Activated T-cell treated with anti-CD3 and anti-CD28 coated beads, Interleukin-2, amount 50 U/mL, for 1 hour (primary cell): Measurements from ENCODE around the gene LRIG1.

Experiments
- DNase-seq: peaks from one replicate; pipeline ENCODE4 v3.0.0-alpha.2; 2020

Gene LRIG1

DNA sequence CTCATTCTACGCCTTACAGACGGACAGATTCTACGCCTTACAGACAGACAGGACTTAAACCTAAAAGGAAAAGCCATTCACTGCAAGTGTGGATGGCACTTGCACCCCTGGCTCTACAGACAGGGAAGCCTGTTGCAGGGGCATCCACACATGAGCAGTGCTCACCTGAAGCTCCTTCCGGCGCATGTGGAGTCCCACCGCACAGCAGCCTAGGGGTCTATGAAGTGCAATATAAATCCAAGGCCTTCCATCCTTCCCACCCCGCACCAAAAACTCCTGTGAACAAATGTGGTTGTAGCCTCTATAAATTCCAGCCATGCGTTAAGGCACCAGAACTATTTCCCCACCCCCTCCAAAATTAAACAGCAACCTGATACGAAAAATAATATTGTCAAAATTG, 121.3 kb downstream of the LRIG1 start:
- no peak for DNase-seq

DNA sequence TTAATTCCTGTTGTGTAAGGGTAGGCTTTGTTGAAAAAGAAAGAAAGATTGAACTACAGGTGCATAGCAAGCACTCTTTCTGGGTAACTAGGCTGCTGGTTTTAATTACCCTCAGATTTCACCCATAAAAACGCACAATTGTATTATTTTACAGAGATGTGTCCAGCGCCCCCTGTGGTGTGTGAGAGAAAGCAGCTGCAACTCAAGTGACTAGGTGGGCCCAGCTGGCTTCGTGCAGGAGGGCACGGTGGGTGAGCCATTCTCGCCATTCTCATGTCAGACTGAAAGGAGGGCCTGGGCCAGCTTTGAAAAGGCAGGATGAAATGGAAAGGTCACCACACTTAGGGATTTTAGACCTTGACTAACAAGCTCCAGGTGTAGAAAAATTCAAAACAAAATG, 122.6 kb downstream of the LRIG1 start:
- DNase-seq: peak; percentile 51

DNA sequence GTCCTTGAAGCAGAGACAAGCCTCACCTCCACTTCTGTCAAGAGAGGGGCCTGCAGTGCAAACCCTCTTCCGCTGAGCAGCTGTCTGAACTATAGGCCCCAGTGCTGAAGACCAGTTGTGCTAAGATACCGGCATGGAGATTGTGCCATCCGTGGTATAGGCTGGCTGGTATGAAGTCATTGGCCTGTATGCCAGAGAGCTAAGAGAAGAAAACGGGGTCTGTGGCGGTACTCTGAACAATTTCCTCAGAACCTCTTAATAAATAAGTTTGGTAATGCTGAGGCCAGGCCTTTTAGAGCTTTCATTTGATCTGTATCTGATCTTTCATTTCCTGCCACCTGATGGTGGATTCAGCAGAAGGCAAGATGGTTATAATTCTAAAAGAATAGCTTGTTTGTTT, 123.0 kb downstream of the LRIG1 start:
- no peak for DNase-seq

DNA sequence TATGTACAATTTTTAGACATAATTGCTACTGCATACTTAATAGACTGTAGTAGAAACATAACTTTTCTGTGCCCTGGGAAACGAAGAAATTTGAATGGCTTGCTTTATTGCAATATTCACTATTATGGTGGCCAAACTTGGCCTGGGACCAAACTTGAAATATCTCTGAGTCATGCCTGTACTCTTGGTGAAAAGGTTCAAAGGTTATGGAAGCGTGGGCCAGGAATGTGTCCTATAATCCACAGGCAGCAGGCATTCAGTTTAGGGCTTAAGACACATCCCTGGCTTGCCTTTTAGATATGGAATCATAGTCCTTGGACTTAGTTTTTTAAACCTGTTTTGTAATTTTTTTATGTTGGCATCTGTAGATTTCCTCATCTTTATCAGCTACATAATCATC, 124.3 kb downstream of the LRIG1 start:
- no peak for DNase-seq

DNA sequence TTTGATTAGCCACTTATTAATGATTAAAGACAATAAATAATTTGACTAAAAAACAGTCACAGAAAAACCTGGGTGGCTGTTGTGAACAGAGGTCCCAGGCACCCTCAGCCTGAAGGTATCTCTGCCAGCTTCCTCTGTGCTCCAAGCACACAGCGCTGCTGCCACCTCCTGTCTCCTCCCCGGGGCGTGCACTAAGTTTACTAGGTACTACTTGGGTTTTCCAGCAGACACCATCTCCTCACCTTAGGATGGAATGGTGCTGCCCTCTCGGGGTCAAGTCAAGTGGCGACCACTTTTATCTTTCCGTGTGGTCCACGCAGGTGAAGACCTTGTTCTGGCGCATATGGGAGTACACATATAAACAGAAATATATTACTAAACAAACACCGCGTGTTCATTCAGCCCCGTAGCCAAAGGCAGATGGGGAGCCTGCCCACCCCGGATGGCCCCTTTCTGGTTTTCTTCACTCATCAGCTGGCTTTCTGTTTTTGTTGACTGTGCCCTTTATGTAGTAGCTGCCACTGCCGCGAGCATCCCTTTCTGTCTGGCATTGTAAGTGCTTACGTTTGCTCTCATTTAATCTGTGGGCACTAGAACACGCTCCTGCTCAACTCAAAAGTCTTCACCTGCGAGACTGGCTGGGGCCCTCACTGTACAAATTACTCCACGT, 128.0 kb downstream of the LRIG1 start:
- peak; percentile 52 for DNase-seq

DNA sequence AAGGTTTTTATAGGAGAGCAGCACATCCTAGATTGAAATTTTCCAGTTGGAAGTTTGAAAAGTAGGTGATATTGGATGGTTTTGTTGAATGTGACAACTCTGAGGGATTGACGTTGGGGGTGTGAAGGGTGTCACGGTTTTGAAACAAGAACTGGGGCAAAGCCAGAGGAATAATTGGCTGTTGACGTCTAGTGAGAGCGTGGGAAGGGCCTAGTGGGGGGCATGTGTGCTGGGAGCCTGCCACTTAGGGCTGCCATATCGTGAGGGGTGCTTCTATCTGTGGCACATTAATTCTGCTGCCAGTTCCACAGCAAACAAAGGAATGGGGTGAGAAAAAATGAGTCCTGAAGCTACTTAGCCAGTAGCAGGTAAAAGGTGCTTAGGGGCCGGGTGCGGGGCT, 129.4 kb downstream of the LRIG1 start:
- no peak for DNase-seq

DNA sequence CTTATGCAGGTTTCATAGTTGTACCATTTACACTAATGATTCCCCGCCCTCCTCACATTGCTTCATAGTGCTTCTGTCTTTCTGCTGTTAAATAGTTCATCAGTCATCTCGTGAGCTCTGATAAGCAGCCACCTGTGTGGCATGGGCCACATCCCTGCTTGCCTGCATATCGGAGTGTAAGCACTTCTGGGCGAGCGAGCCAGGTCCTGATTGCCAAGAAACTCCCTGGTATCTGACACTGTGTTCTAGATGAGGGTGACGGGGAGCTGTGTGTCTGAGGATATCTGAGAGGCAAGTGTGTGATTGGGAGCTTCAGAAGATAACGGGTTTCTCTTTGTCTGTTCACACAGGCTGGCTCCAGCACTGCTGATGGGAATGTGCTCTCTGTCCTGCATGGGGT, 130.6 kb downstream of the LRIG1 start:
- no peak for DNase-seq

DNA sequence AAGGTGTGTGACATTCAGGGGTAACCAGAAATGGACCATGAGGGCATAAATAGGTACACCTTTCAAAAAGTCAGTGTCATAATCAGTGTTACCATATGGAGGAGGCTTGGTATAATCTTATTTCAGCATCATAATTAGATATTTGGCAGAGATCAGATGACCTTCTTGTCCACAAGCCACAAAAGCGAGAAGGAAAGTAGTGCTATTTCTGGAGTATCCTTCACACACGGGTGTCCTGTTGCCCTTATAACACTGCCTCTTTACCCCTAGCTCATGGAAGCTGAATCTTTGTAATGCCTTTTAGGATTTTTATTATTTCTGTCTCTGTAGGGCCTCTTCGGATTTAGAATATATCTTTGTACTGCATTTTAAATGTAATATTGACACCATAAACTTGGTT, 132.8 kb downstream of the LRIG1 start:
- DNase-seq: no peak

DNA sequence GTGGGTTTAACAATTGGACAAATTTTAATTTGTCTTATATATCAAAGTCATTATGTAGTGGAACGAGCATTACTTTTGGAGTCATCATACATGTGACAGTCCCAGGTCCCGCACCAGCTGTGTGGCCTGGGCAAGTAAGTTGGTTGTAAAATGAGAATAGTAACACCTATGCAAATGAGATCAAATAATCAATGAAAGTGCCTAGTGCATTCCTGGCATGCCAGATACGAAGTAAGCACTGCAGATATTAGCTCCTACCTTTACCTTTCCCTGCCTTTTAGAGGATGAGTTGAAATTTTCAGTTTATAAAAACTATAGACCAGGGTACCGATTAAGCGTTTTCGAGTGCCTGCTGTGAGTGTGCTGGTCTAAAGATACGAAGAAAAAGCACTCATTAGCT, 134.1 kb downstream of the LRIG1 start:
- DNase-seq: no peak

DNA sequence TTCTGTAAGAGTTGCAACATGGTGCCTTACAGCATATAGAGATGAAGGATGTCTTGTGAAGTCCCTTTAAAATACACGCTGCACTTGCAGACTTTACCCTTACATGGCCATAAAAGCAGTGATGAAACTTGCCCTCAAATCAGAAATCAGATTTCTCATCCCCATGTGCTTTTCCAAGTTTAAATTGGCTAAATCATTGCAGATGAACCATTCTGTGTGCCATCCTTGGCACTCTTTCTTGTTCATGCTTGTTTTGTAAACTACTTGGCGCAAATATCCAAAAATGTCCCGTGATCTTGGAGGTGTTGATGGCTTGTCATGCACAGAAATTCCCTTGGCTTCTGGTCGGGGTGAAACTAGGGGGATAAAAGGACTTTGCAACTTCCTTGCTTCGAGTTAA, 135.7 kb downstream of the LRIG1 start:
- DNase-seq: no peak

DNA sequence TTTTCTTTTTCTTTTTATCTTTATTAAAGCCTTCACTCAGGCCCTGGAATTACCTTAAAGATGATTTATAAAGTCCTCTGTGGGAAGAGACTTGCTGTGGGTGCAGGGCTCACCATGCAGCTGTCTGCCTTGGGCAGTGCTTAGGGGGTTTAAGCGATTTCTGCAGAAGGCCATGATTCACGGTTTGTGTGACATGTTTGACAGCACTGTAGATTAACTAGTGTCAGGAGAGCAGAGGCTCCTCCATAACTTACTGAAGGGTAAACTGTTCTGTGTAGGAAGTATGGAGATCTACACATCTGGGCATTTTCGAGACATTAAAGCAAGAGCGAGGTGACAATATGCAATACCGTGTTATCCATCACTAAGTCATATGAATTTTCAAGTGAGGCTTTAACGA, 137.7 kb downstream of the LRIG1 start:
- DNase-seq: no peak

DNA sequence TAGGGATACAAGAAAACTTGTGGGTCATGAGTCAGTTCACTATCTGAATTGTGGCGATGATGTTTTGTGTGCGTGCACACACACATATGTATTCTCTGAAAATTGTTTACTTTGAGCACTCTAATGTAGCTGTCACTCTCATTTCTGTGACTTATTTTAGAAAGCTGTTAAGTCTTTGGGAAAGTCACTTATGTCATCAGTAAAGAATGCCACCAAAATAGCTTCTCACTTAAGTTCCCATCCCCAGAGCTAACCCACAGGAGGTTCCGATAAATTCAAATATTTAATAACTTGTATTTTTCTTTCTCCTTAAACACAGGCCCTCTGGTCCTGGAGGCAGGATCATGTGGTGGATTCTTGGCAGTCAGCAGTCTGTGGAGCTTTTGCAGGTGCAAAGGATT, 138.3 kb downstream of the LRIG1 start:
- no peak for DNase-seq

DNA sequence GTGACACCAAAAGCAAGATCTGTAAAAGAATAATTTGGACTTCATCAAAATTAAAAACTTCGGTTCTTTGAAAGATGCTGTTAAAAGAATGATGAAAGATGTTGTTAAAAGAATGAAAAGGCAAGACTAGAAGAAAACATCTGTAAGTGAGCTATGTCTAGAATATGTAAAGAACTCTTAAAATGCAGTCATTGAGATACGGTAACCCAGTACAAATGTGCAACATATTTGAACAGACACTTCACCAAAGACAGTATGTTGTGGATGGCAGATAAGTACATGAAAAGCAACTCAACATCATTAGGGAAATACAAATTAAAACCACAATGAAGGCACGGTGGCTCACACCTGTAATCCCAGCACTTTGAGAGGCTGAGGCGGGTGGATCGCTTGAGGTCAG, 139.5 kb downstream of the LRIG1 start:
- DNase-seq: no peak

DNA sequence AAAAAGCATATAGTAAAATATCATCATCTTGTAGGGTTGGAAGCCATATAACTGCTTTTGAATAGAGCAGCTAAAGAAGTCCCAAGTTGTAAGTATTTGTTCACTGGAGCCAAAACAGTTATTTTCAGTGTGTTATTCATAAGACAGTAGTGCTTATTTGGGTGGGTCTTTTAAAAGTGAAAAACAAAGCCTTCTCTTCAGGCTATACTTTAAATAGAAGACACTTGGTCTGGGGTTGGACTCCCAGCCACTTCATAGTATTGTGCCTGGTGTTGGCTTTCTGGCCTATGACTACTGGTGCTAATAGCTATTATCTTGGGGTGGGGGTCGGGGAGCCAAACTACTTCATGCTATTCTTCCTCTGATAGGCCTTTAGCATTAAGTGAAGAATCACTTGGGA, 144.8 kb downstream of the LRIG1 start:
- DNase-seq: no peak

DNA sequence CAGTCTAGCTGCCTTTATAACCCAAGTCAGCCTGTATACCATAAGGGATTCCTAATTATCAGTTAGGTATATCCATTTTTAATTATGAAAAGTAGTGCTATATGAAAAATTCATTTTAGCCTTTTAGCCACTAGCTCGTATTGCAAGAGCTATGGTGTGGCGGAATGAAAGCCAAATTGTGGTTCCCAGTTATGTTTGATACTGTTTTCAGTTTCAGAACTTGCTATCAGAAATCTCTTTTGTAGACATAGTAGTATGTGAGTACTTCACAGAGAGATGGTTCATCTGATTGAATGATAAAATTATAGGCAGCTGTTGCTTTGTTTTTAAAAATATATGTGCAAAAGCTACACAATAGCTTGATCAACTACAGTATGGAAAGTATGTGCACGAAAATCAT, 145.4 kb downstream of the LRIG1 start:
- no peak for DNase-seq

DNA sequence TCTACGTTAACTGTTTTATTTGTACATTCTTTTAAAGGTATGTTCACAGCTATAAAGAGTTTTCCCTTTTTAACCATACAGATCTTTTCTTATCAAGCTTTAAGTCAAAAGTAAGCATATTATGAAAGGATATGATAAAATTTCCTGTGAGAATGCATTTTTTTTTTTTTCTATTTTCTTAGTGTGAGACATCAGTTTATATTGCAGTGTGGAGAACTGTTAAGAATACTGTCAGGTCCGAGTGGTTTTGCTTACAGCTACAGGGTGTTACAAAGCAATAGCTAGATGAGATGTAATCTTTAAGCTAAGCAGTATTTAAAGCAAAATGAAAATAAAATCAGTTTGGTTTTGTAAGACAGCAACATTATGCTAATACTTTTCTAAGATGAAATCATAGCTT, 146.8 kb downstream of the LRIG1 start:
- no peak for DNase-seq

DNA sequence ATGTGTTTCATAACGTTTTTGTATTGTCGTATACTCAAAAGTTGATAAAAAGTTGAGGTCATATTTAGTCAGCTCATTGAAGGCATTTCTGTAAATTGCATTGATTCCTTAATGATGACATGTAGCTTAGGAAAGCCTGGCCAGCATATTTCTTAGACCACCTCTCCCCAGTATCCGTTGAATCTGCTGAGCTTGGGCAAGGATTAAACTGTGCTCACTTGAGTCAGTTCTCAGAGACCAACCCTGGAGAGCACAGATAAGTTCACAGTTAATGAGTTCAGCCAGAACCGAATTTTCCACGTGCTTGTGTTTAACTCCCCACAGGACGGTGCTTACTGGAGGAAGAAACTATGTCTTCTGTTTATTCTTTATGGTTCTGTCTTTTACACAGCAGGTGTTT, 147.3 kb downstream of the LRIG1 start:
- DNase-seq: no peak

DNA sequence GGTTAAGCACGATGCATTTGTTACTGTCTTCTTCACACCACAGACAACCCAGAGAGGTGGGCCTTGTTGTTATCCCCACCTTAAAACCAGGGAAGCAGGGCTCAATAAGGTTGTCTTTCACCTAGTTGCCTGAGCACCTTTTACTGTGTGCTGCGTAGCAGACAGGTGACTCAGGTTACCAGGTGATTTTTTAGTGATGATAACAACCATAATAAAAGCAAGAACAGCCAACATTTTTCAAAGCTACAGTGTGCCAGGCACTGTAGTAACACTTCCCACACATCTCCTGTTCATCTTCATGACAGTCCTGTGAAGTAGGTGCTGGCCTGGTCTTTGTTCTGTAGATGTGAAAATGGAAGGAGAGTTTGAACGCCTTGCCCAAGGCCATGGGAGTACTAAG, 147.8 kb downstream of the LRIG1 start:
- DNase-seq: no peak

DNA sequence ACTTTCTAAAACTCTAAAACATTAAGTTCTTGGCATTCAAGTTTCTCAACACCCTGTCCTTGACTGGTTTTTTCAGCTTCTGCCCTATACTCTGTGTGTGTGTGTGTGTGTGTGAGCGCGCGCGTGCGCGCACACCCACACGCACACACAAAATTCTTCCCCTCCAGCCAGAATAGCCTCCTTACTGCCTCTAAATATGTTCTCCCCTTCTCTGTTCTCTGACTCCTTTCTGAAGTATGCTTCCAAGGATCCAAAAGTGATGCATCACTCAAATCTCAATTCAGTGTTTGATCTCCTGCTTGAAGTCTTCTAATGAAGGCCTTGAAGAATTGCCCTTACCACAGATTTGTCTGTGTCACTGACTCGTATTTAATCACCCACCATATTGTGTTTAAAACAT, 150.2 kb downstream of the LRIG1 start:
- no peak for DNase-seq

DNA sequence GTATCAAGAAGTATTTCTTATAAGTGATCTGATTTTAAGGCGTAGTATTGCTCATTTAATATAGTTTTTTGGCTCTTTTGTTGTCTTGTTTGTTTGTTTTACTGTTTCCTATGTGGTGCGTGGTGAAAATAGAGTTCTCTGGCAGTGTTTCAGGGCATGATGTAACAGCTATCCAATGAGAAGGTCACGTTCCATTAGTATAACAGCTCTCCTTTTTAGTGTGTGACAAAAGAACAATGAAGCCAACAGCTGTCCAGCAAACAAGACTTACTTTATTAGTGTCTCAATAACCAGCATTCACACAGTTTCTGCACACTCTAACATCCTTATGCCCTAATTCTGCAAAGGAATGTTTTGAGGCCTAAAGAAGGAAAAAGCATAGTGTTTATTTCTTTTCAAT, 152.1 kb downstream of the LRIG1 start:
- DNase-seq: no peak

DNA sequence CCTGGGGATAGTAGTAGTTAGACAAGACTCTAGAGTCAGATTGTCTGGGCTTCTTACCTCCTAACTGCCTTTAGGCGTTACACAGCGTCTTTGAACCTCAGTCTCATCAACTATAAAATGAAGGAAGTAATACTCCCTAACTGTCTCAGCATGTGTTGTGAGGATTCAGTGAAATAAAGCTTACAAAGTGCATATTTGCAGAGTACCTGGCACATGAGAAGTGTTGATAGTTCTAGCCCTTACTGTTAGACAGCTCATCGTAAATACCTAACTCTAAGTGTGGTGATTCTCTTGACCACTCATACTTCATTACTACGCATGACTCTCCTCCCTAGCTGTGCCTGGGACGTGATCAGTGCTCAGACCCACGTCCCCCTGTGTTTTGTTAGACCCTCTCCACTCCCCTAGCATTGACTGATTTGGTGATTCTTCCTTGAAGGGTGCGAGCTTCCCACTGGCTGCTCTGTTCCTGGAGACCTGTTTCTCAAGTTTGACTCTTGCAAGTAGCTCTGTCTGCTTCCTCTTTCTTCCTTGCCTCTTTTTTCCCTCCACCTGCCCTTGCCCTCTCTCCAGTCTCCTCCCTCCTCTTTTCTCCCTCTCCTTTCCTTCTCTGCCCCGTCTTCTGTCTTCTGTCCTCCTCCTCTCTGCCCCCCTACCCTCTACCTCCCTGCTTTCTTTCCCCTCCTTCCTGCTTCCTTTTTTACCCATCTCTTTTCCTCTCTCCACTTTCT, 155.8 kb downstream of the LRIG1 start:
- no peak for DNase-seq

DNA sequence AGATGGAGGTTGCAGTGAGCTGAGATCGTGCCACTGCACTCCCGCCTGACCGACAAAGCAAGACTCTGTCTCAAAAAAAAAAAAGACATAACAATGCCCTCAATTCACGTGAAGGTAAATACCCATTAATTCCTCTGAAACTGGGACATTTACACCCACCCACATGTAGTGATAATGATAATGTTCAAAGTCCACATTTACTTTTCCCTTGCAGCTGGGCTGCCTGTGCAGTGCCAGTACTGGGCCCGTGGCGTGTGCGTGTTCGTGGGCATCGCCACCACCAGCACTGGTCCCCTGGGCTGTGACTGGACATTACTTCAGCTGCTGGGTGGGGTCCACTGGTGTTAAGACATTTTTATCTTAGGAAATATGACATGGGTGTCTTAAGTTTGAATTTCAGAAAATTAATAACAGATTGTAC, 156.4 kb downstream of the LRIG1 start:
- no peak for DNase-seq

DNA sequence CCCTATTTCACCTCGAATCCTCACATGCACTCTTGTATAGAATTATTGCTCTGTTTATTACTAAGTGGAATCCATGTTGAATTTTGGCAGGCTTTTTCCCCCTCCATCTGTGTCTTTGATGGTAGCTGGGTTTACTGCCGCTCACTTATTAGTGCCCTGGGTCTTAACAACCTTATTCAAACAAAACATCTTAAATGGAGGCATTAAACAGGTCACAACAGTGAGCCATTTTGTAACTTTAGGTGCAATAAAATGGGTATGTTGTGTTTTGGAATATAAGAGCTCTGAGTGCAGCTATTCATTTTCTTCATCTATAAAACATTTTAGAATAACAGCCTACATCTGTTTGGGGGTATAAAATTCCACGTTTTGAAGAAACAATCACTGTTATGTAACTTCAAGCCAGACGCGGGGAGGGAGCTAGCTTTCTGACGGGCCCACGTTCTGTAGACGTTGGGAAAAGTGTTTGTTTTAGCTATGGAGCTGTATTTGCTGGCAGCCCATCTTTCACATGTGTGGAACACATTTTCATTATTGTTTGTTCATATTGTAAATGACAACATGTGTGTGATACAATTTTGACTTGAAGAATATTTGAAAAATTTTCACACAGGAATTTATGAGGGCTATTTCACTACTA, 158.0 kb downstream of the LRIG1 start:
- no peak for DNase-seq

DNA sequence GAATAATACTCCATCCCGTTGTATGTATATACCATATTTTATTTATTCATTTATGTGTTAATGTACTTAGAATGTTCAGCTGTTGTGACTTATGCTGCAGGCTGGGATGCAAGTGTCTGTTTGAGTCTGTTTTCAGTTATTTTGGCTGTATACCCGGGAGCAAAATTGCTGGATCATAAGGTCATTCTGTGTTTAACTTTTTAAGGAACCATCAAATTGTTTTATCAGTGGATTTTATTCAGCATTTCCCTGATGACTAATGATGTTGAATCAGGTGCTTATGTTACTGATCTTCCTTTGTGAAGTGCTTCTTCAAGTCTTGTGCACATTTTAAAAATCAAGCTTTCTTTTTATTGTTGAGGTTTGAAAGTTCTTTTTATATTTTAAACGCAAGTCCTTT, 161.9 kb downstream of the LRIG1 start:
- DNase-seq: no peak

DNA sequence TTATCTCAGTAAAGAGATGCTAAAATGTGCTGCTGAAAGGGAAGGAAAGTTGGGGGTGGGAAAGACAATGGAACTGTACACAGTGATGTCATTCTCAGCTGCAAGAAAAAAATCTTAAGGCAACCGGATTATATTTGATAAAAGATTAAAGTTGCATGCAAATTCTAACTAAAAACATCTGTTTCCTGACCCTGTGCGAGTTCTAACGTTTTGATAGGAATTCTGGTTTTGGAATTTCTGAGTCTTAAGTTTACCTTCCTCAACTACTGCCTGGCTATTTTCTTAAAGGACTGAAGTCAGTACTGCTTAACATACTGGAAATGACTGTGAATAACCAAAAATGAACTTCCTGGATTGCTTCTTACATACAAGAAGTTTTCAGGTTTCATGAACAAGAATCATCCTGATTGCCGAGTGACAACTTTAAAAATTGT, 164.5 kb downstream of the LRIG1 start:
- DNase-seq: no peak
